WERI-Rb-1 (cell line): ENCODE measurements around the gene ASTL.

Source experiments
- DNase-seq: peaks from one replicate; pipeline ENCODE4 v3.0.0-alpha.2; 2020
- H3K27ac ChIP-seq: fragments of 250-450 bp; sonication (Bioruptor Pico); 2 replicates; pipeline ENCODE4 v1.5.1; 2020; ENCODE audit warnings: mild to moderate bottlenecking, moderate library complexity
- H3K27me3 ChIP-seq: fragments of 250-450 bp; sonication (Bioruptor Pico); 2 replicates; pipeline ENCODE4 v1.5.1; 2021; ENCODE audit warnings: mild to moderate bottlenecking, low read depth, moderate library complexity; ENCODE audit not compliant: insufficient read depth, severe bottlenecking
- H3K36me3 ChIP-seq: fragments of 250-450 bp; sonication (Bioruptor Pico); 2 replicates; pipeline ENCODE4 v1.5.1; 2020; ENCODE audit warnings: mild to moderate bottlenecking, moderate library complexity
- H3K4me3 ChIP-seq: 2 replicates; pipeline ENCODE4 v1.5.1; 2011; ENCODE audit warnings: low read depth, mild to moderate bottlenecking, control low read depth, low read length
- H3K9me3 ChIP-seq: fragments of 250-450 bp; sonication (Bioruptor Pico); 2 replicates; pipeline ENCODE4 v1.5.1; 2021; ENCODE audit warnings: mild to moderate bottlenecking, moderate library complexity; ENCODE audit not compliant: severe bottlenecking
- CTCF ChIP-seq: IDR thresholded peaks from 2 replicates; pipeline ENCODE4 v1.5.1; 2011; ENCODE audit warnings: low read depth, mild to moderate bottlenecking, control low read depth, inconsistent platforms, low read length

ASTL gene

GRCh38 chr2:96131152-96131812 is 7.0 kb downstream of the ASTL start:
- H3K9me3 ChIP-seq = no peaks in the 10 kb centered on the region
- no peak overlapping the region for H3K4me3 ChIP-seq
- no peak for DNase-seq
- H3K27me3 ChIP-seq = no peaks in the 10 kb centered on the region
- no peaks in the 10 kb centered on the region for H3K36me3 ChIP-seq
- TF ChIP-seq CTCF = no peak
- H3K27ac ChIP-seq = no peak overlapping the region

- H3K36me3 ChIP-seq = no peaks in the 10 kb centered on the region
- TF ChIP-seq CTCF = no peak
- no peak for DNase-seq
- no peaks in the 10 kb centered on the region for H3K9me3 ChIP-seq
- no peak overlapping the region for H3K27ac ChIP-seq
- no peaks in the 10 kb centered on the region for H3K27me3 ChIP-seq
- H3K4me3 ChIP-seq = no peak overlapping the region
Observed at GRCh38 chr2:96130483-96130882, 7.8 kb downstream of the ASTL start.

- Histone ChIP-seq H3K27me3 (no peaks in the 10 kb centered on the region), H3K4me3 (no peak overlapping the region), H3K36me3 (no peaks in the 10 kb centered on the region), H3K9me3 (no peaks in the 10 kb centered on the region), H3K27ac (no peak overlapping the region)
- DNase-seq = no peak
- TF ChIP-seq CTCF = no peak
Observed at GRCh38 chr2:96129528-96130120, 8.7 kb downstream of the ASTL start.

- Histone ChIP-seq H3K27ac (no peak overlapping the region), H3K9me3 (no peaks in the 10 kb centered on the region), H3K27me3 (no peaks in the 10 kb centered on the region), H3K4me3 (no peak overlapping the region), H3K36me3 (no peaks in the 10 kb centered on the region)
- DNase-seq = no peak
- TF ChIP-seq CTCF = no peak
Observed at GRCh38 chr2:96128456-96128855, 9.8 kb downstream of the ASTL start.

- Histone ChIP-seq H3K27ac (no peak overlapping the region), H3K27me3 (no peaks in the 10 kb centered on the region)
- TF ChIP-seq CTCF = no peak
Observed at GRCh38 chr2:96124406-96125265, 13.7 kb downstream of the ASTL start.

More at GRCh38 chr2:96124406-96125265, 13.7 kb downstream of the ASTL start:
- H3K9me3 ChIP-seq = no peaks in the 10 kb centered on the region
- no peak overlapping the region for H3K4me3 ChIP-seq
- no peaks in the 10 kb centered on the region for H3K36me3 ChIP-seq
- DNase-seq = no peak
